GM11168 (cell line): Measurements from ENCODE around the gene KLF11.
"Not testable (repeated sequence)": the region's sequence is repeated elsewhere in the genome, so short reads cannot be mapped to it uniquely, and the experiment has no call there.

Experiments used
- in situ Hi-C: fragments of 300-500 bp; cut with MboI; formaldehyde crosslinking; loops from one replicate; pipeline ENCODE4 v1.12.0; 2022; ENCODE audit warnings: low sequenced_read_pairs; ENCODE audit not compliant: unreplicated experiment

KLF11 gene

DNA sequence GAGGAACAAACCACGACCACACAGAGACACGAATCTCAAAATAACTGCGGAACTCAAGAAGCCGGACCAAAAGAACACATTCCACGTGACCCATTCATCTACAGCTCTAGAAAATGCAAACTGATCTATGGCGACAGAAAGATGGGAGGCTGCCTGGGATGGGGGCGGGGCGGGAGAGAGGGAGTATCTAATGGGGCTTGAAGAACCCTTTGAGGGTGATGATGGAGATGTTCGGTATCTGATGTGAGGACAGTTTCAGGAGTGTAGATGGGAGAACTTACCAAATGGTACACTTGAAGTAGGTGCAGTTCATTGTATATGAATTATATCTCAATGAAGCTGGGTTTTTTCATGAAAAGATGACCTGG, 34.6 kb upstream of the KLF11 start:
- in situ Hi-C loops = no loop called here

- in situ Hi-C loops = no loop called here
These were observed 34.0 kb upstream of the KLF11 start for GRCh38 chr2:10009271-10009810.

DNA sequence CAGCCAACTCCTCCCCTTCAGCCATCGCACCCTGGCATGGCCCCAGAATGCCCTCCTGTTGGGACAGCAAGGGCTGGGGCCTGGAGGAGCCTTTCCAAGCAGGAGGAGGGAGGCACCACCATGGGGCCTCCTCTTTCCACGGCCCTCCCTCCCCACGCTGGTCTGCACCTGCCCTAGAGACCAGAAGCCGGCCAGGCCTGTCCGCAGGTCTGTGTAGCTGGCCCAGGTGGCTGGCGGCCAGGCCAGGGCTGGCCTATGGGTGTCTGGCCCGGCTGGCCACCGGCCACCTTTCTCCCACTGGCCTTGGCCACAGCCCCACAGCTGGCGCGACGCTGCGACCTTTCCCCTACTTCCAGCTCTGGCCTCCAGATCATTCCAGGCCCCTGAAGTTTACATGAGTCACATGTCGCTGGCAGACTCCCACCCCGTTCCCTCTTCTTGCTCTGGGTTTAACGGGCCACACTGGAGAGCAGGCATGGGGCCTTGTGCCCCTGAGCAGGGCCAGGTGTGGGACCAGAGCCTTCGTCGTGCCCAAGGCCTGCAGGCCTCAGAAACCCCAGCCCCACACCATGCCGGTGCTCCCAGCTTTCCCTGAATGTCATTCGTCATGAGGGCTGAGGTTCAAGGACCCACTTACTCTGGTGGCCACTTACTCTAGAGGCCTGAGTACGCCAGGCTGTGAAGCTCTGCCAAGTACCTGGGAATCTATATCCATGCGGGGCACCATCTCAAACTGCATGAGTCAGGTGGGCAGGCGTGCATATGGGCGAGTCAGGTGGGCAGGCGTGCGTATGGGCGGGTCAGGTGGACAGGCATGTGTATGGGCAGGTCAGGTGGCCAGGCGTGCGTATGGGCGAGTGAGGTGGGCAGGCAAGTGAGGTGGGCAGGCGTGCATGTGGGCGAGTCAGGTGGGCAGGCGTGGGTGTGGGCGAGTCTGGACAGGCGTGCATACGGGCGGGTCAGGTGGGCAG, 33.3 kb upstream of the KLF11 start:
- in situ Hi-C loops = no loop called here

- in situ Hi-C loops = not testable (repeated sequence)
These were observed 32.3 kb upstream of the KLF11 start for GRCh38 chr2:10010861-10011605.

DNA sequence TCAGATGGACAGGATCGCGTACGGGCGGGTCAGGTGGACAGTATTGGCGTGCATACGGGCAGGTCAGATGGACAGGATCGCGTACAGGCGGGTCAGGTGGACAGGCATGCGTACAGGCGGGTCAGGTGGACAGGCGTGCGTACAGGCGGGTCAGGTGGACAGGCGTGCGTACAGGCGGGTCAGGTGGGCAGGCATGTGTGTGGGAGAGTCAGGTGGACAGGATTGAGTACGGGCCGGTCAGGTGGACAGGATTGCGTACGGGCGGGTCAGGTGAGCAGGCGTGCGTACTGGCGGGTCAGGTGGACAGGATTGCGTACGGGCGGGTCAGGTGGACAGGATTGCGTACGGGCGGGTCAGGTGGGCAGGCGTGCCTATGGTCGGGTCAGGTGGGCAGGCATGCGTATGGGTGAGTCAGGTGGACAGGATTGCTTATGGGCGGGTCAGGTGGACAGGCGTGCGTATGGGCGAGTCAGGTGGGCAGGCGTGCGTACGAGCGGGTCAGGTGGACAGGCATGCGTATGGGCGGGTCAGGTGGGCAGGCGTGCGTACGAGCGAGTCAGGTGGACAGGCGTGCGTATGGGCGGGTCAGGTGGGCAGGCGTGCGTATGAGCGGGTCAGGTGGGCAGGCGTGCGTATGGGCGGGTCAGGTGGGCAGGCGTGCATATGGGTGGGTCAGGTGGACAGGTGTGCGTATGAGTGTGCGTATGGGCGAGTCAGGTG, 31.6 kb upstream of the KLF11 start:
- in situ Hi-C loops = not testable (repeated sequence)

GRCh38 chr2:10012366-10012962, 30.9 kb upstream of the KLF11 start:
- in situ Hi-C loops = not testable (repeated sequence)

GRCh38 chr2:10012963-10013461, 30.3 kb upstream of the KLF11 start:
- in situ Hi-C loops = no loop called here

DNA sequence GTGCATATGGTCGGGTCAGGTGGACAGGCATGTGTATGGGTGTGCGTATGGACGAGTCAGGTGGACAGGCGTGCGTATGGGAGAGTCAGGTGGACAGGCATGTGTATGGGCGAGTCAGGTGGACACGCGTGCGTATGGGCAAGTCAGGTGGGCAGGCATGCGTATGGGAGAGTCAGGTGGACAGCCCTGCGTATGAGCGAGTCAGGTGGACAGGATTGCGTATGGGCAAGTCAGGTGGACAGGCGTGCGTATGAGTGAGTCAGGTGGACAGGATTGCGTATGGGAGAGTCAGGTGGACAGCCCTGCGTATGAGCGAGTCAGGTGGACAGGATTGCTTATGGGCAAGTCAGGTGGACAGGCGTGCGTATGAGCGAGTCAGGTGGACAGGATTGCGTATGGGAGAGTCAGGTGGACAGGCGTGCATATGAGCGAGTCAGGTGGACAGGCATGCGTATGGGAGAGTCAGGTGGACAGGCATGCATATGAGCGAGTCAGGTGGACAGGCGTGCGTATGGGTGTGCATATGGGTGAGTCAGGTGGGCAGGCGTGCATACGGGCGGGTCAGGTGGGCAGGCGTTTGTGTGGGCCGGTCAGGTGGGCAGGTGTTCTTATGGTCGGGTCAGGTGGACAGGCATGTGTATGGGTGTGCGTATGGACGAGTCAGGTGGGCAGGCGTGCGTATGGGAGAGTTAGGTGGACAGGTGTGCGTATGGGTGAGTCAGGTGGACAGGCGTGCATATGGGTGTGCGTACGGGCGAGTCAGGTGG, 29.5 kb upstream of the KLF11 start:
- in situ Hi-C loops = not testable (repeated sequence)

- in situ Hi-C loops = no loop called here
These were observed 28.7 kb upstream of the KLF11 start for GRCh38 chr2:10014418-10015190.

DNA sequence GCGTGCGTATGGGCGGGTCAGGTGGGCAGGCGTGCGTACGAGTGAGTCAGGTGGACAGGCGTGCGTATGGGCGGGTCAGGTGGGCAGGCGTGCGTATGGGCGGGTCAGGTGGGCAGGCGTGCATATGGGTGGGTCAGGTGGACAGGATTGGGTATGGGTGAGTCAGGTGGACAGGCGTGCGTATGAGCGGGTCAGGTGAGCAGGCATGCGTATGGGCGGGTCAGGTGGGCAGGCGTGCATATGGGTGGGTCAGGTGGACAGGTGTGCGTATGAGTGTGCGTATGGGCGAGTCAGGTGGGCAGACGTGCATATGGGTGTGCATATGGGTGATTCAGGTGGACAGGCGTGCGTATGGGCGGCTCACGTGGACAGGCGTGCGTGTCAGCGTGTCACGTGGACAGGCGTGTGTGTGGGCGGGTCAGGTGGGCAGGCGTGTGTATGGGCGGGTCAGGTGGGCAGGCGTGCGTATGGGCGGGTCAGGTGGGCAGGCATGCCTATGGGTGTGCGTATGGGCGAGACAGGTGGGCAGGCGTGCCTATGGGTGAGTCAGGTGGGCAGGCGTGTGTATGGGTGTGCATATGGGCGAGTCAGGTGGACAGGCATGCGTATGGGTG, 27.9 kb upstream of the KLF11 start:
- in situ Hi-C loops = not testable (repeated sequence)

DNA sequence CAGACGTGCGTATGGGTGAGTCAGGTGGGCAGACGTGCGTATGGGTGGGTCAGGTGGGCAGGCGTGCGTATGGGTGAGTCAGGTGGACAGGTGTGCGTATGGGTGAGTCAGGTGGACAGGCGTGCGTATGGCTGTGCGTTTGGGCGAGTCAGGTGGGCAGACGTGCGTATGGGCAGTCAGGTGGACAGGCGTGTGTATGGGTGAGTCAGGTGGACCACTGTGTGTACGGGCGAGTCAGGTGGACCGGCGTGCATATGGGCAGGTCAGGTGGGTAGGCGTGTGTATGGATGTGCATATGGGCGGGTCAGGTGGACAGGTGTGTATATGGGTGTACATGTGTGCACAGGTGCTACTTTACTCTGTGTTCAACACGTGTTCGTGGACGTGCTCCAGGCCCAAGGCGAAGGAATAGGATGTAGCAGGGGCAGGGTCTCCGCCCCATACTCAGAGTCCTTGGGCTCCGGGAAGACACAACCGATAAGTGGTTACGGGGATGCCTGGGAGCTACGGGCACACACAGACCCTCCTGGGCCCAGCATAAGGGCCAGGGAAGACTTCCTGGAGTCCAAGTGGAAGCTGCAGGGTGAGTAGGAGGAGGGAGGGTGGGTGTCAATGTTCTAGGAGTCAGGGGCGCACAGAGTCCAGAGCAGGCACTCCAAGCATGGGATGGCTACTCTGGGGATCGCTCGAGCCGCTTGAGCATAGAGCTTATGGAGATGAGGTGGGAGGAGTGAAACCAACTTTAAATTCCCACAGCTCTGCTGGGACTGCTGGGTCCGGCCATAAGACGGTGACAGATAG, 27.1 kb upstream of the KLF11 start:
- in situ Hi-C loops = no loop called here

GRCh38 chr2:10016802-10017258, 26.5 kb upstream of the KLF11 start:
- in situ Hi-C loops = no loop called here

- in situ Hi-C loops = no loop called here
These were observed 25.9 kb upstream of the KLF11 start for GRCh38 chr2:10017313-10017941.

DNA sequence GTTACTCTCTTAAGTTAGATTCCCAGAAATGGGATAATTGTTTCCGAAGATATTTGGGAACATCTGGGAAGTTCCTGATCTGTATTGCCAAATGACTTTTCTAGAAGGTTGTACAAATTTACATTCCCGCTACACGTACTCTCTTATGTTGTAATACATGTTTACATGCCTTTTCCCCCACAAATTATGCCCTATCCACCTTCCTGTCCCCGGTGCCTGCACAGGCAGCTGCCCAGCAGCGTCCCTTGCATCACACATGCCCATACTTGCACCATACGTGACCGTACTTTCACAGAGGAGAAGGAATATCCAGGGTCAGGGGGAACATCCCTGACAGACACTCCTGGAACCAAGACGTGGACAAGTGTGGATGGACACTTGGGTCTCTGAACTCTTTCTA, 24.2 kb upstream of the KLF11 start:
- in situ Hi-C loops = no loop called here

DNA sequence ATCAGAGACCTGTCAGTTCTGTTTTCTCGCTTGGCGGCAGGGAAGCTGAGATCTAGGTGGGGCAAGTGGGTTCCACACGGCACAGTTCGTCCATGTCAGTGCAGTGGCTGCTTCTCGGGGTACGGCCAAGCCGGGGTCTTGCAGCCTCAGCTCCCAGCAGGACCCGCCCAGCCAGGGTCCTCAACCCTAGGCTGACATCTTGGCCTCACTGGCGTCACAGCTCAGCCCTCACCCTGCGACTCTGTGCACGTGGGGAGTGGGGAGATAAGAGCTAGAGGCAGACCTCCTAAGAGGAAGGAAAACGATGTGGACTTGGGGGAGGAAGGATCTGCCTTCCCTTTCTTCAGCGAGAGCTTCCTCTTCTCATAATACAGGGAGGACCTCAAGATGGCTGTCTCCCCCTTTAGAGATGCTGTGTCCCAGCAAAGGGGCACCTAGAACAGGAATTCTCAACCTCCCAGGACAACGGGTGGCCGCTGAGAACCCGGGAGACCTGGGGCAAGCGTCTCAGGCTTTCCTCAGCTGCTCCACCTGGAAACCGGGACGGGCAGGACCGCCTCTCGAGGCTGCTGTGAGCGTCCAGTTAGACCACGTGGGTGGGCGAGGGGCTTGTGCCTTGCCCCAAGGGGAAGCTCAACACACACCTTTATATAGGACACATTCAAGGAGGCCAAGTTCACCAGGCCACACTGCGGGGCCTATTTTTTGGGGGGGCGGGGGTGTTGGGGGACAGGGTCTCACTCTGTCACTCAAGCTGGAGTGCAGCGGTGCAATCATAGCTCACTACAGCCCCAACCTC, 23.5 kb upstream of the KLF11 start:
- in situ Hi-C loops = no loop called here

DNA sequence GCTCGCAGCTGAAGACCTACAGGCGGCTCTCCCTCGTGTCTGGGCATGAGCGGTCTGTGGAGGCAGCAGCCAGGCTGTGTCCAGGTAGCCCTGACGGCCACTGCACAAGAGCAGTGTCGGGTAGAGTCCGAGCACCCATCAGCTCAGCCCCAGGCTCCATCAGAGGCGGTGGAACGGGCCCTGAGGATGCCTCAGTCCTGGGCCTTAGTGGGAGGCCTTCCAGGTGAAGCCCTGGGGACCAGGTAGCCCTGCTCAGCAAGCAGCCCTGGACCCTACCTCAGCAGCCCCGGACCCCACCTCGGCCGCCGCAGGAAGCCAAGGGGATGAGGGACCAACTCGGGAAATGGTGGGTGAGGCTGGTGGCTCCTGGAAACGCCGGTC, 21.3 kb upstream of the KLF11 start:
- in situ Hi-C loops = no loop called here
